K562 (cell line): ENCODE measurements around the gene NR2F1. TPM values are rescaled to one million over a fixed set of nuclear protein-coding genes. Genes with fewer than 3 reads are reported as not detected.

Experiments
- ATAC-seq: fragments of 200-7000 bp; cut with Tn5 transposase; 3 replicates; pipeline ENCODE4 v1.9.1; 2020; ENCODE audit warnings: moderate library complexity
- BruUV-seq: library from RNA; stranded (reverse); fragments of 400-500 nt; replicated peaks from 2 replicates; lab custom pipeline; 2021; lab: Mats Ljungman, UMichigan
- CTCF ChIA-PET: fragments of 300-600 bp; formaldehyde crosslinking; extraction: SDS; loops from one replicate; lab custom pipeline; 2021; ENCODE audit warnings: low intra/inter-chr PET ratio; lab: Yijun Ruan, JAX
- POLR2A ChIA-PET: fragments of 300-600, 350-650 bp; sonication (Branson Sonifier 250); formaldehyde crosslinking; extraction: SDS; loops from one replicate; lab custom pipeline; 2021; ENCODE audit warnings: antibody characterized with exemption, inconsistent platforms; lab: Yijun Ruan, JAX
- DNase-seq, 4 experiments: peaks; one replicate each; pipeline versions ENCODE4 v3.0.0 to v3.0.0-alpha.2; 2011 to 2018; ENCODE audit warnings: low spot score in 3 of 4, mixed read lengths in 3 of 4; ENCODE audit errors: extremely low read depth in 1 of 4
- FAIRE-seq: peaks from 2 replicates; lab custom pipeline; 2011; peaks lifted over from hg19 to GRCh38; lab: Jason Lieb, UNC
- H2AFZ ChIP-seq: 2 replicates; pipeline ENCODE4 v1.6.0; 2011; ENCODE audit warnings: low read depth, low read length, control low read depth, inconsistent platforms
- H3K27ac ChIP-seq: fragments of 200-600 bp; 3 replicates; pipeline ENCODE4 v1.8.0; 2011; ENCODE audit warnings: low read depth, mild to moderate bottlenecking, control low read depth, inconsistent platforms, low read length, moderate library complexity, mixed read lengths; ENCODE audit errors: extremely low read depth
- H3K27me3 ChIP-seq, 2 experiments: fragments of 300-600 bp in 1 of 2; 2 replicates in 1 of 2; 3 replicates in 1 of 2; pipeline versions ENCODE4 v1.6.0 to v1.8.0; 2011; ENCODE audit warnings: inconsistent platforms in 2 of 2, low read length in 2 of 2, mild to moderate bottlenecking in 1 of 2, mixed read lengths in 1 of 2, moderate library complexity in 1 of 2; ENCODE audit not compliant: control insufficient read depth in 2 of 2, insufficient read depth in 2 of 2
- H3K36me3 ChIP-seq: fragments of 300-600 bp; 3 replicates; pipeline ENCODE4 v1.8.0; 2011; ENCODE audit warnings: mild to moderate bottlenecking, low read length, inconsistent platforms; ENCODE audit not compliant: control insufficient read depth, insufficient read depth
- H3K4me1 ChIP-seq, 2 experiments: fragments of 200-600 bp in 1 of 2; replicated peaks in 1 of 2; 2 replicates in 1 of 2; 3 replicates in 1 of 2; pipeline versions ENCODE4 v1.5.1 to v1.8.0; 2011; ENCODE audit warnings: inconsistent platforms in 2 of 2, low read length in 2 of 2, mild to moderate bottlenecking in 1 of 2, mixed read lengths in 1 of 2, moderate library complexity in 1 of 2; ENCODE audit not compliant: control insufficient read depth in 2 of 2, insufficient read depth in 2 of 2
- H3K4me2 ChIP-seq: 2 replicates; pipeline ENCODE4 v1.6.1; 2011; ENCODE audit warnings: low read length, control low read depth, inconsistent platforms, mixed read lengths; ENCODE audit not compliant: insufficient read depth
- H3K4me3 ChIP-seq: fragments of 200-600 bp; sonication (generic), shearing (Covaris generic); 2 replicates; pipeline ENCODE4 v1.5.1; 2016; ENCODE audit warnings: control low read depth, inconsistent platforms
- H3K79me2 ChIP-seq: fragments of 200-600 bp; 3 replicates; pipeline ENCODE4 v1.8.0; 2011; ENCODE audit warnings: low read length, inconsistent platforms; ENCODE audit not compliant: control insufficient read depth, insufficient read depth
- H3K9ac ChIP-seq, 2 experiments: 2 replicates each; pipeline versions ENCODE4 v1.6.0 to v1.6.1; 2011; ENCODE audit warnings: low read depth in 2 of 2, low read length in 2 of 2, control low read depth in 1 of 2, inconsistent platforms in 1 of 2, mild to moderate bottlenecking in 1 of 2, mixed read lengths in 1 of 2; ENCODE audit not compliant: insufficient read depth in 1 of 2
- H3K9me1 ChIP-seq: one replicate; pipeline ENCODE4 v1.6.0; 2011; ENCODE audit warnings: inconsistent platforms, mild to moderate bottlenecking, low read length, moderate library complexity; ENCODE audit not compliant: control insufficient read depth, insufficient read depth
- H3K9me3 ChIP-seq: replicated peaks from 2 replicates; pipeline ENCODE4 v1.5.1; 2011; ENCODE audit warnings: low read depth, low read length, inconsistent platforms; ENCODE audit not compliant: control insufficient read depth, insufficient read depth
- H4K20me1 ChIP-seq: replicated peaks from 2 replicates; pipeline ENCODE4 v1.6.1; 2011; ENCODE audit warnings: low read length, inconsistent platforms, mixed read lengths; ENCODE audit not compliant: control insufficient read depth, insufficient read depth
- BRD4 ChIP-seq: fragments of 200-600 bp; sonication (generic); IDR thresholded peaks from 2 replicates; pipeline ENCODE4 v1.6.1; 2017; ENCODE audit warnings: inconsistent platforms
- JUN ChIP-seq, 2 experiments: sonication (generic) in 1 of 2; formaldehyde crosslinking in 1 of 2; IDR thresholded peaks; 2 replicates each; pipeline versions ENCODE4 v1.6.1 to v1.8.0; 2012 to 2022; ENCODE audit warnings: borderline replicate concordance in 2 of 2, mild to moderate bottlenecking in 2 of 2, improper control_type of control experiment in 1 of 2, low read depth in 1 of 2, low read length in 1 of 2, missing genetic modification reagents in 1 of 2
- KLF1 ChIP-seq: fragments of 450-650 bp; IDR thresholded peaks from 2 replicates; pipeline ENCODE4 v1.6.1; 2016; ENCODE audit warnings: missing genetic modification characterization, missing compliant biosample characterization
- MXI1 ChIP-seq: IDR thresholded peaks from 2 replicates; pipeline ENCODE4 v1.6.1; 2011; ENCODE audit warnings: low read depth, mild to moderate bottlenecking, improper control_type of control experiment, low read length
- NCOA2 ChIP-seq, 2 experiments: fragments of 450-650 bp; IDR thresholded peaks; 2 replicates each; pipeline ENCODE4 v1.6.1; 2018; ENCODE audit warnings: mild to moderate bottlenecking in 2 of 2, moderate library complexity in 1 of 2; ENCODE audit not compliant: partially characterized antibody in 2 of 2
- NR1H2 ChIP-seq: sonication (generic); formaldehyde crosslinking; IDR thresholded peaks from 2 replicates; pipeline ENCODE4 v1.4.0; 2020; ENCODE audit warnings: mild to moderate bottlenecking, missing genetic modification reagents
- NR3C1 ChIP-seq: sonication (generic); formaldehyde crosslinking; IDR thresholded peaks from 2 replicates; pipeline ENCODE4 v1.8.1; 2022; ENCODE audit warnings: missing genetic modification reagents
- WGBS: fragments of 100-300 bp; shearing (Covaris generic); methylation state at CpG from one replicate; pipeline ENCODE4 v1.1.6; 2016; ENCODE audit warnings: low coverage, mixed read lengths; ENCODE audit not compliant: insufficient coverage; ENCODE audit errors: missing lambda C conversion rate; 5-methylcytosine and 5-hydroxymethylcytosine counted together
- in situ Hi-C: fragments of 300-500 bp; cut with MboI; formaldehyde crosslinking; loops from 4 replicates; pipeline ENCODE4 v1.15.0; 2018; ENCODE audit warnings: inconsistent platforms, mixed read lengths
- intact Hi-C: fragments of 100-400 bp; cut with micrococcal nuclease; formaldehyde crosslinking; loops from 2 replicates; pipeline ENCODE4 v1.14.2; 2022
- polyA plus RNA-seq, 8 experiments: library from polyadenylated mRNA; depleted of rRNA in 4 of 8; stranded (reverse) in 5 of 8; unstranded in 3 of 8; fragments of >200 nt; fragmentation: Nextera tagmentation in 2 of 8; fragmentation: Illumina TruSeq in 1 of 8; extraction: Ambion mirVana in 2 of 8; extraction: Trizol in 1 of 8; gene quantifications; 2 replicates each; pipeline versions ENCODE4 v1.2.1 to v1.2.3, GENCODE V29; 2011 to 2014; ENCODE audit warnings: inconsistent platforms in 1 of 8, missing spikeins in 1 of 8
- total RNA-seq, 7 experiments: library from RNA; depleted of rRNA in 6 of 7; stranded (reverse); fragments of >200 nt in 6 of 7; fragmentation: Illumina TruSeq in 2 of 7; extraction: Trizol in 2 of 7; gene quantifications; 2 replicates each; pipeline versions ENCODE4 v1.2.1 to v1.2.3, GENCODE V29; 2011 to 2021; ENCODE audit warnings: low replicate concordance in 1 of 7

NR2F1 gene
- total and polyA plus RNA-seq, 9 of the 15 experiments (the other 6 are each of a cell fraction or from before 2014, with no cell fraction given) = 0.18 TPM; not detected in 8

DNA sequence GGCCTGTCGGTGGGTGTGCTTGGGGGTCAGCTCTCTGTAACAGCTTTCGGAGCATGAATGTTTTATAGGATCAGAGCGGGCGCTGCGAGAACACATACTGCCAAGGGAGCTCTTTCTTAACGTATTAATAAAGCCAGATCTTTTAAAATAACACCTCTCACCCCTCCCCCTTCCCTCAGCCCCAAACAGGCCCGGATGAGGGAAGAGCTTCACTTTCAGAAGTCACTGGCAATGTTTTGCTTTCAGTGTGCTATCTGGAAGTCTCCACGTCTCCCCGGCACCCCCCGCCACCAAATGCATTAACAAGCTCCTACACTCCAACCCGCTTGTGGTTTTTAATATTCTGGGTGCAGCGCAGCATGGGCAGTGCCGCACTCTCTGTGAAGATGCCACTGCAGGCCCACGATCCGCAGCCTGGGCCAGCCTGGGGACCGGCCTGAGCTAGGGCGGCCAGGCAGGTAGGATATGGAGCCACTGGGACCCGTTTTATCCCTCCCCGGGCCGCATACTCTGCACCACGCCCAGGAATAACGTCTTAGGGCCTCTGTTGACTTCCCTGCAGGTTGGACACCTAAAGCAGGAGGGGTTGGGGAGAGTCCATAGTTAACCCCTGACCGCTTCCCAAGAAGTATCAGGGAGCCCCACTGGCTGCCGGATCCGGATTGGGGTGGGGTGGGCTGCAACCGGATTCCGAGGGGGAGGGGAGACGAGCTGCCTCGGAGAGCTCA, 12.6 kb downstream of the NR2F1 start:
- no peak for TF ChIP-seq BRD4
- no peak for TF ChIP-seq NR3C1 (CRISPR knock-in tag)
- no peak for TF ChIP-seq NCOA2 (IDR thresholded peaks at IDR 0.05; ENCODE audit: partially characterized antibody in 2 of 2)
- no peak for TF ChIP-seq MXI1
- no peak for TF ChIP-seq NR1H2 (CRISPR knock-in tag)
- no peak for TF ChIP-seq KLF1 (tag)
- no peak for TF ChIP-seq JUN (IDR thresholded peaks at IDR 0.05; ENCODE audit: borderline replicate concordance, low read depth, low read length)
- TF ChIP-seq JUN (CRISPR knock-in tag; IDR thresholded peaks at IDR 0.05; ENCODE audit: borderline replicate concordance) = no peak
- Histone ChIP-seq H3K27ac (no peak overlapping the region), H3K4me2 (no peak overlapping the region), H3K4me3 (no peak overlapping the region), H3K27me3 (peaks cover 2 to 33% of the 10 kb centered on the region in 2 experiments; a peak in 3 of 5 replicates), H3K9ac (no peak overlapping the region), H4K20me1 (no peaks in the 10 kb centered on the region), H3K9me1 (no peaks in the 10 kb centered on the region), H3K79me2 (no peaks in the 10 kb centered on the region), H3K4me1 (peaks cover 0 to 4% of the 10 kb centered on the region in 2 experiments; a peak in 2 of 5 replicates), H3K36me3 (no peaks in the 10 kb centered on the region), H2AFZ (no peak overlapping the region), H3K9me3 (no peaks in the 10 kb centered on the region)
- CTCF ChIA-PET = no interaction called here
- 3% methylated on average over 28 of the region's 29 CpGs for WGBS
- DNase-seq = no peak
- ATAC-seq = no peak
- POLR2A ChIA-PET = no interaction called here
- in situ Hi-C loops = loop anchor here (25.0 kb wide), 1 partner anchor 1142 kb away; no protein-coding TSS in a partner anchor
- no peak for FAIRE-seq
- no TSS peak for BruUV-seq
- intact Hi-C loops = no loop called here
